ENCODE data around the gene TMEM18.

The TMEM18 gene

DNA sequence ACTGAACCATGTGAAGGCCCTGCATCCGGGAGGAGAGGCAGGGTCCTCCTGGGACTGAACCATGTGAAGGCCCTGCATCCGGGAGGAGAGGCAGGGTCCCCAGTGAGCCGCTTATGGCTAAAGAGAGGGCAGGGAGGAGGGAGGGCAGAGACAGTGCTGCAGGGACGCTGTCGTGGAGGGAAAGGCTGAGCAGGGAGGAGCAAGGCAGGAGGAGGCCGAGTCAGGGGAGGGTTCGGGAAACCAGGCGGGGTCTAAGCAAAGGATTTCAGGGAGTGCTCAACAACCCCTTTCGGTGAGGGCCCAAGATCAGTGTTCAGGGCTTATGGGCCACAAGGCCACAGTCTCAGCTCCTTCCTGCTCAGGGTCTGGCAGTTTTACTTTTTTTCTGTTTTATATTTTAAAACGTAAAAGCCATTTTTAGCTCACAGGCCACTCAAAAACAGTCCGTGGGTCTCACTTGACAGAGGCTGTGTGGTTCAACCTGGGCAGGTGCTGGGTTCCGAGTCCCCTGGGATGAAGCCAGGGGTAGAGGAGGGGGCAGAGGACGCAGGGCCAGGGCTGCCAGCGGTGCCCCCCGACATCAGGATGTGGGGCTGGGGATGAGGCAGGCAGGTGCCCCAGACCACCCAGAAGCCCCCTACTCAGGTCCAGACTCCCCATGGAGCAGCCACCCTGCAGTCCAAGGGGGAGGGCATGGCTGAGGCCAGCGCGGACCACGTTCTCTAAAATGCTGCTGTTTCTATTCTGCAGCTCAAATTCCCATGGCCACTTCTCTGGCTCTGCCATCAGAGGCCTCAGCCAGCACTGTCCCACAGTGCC, 5.2 kb downstream of the TMEM18 start:
- DNase-seq, result no peak

DNA sequence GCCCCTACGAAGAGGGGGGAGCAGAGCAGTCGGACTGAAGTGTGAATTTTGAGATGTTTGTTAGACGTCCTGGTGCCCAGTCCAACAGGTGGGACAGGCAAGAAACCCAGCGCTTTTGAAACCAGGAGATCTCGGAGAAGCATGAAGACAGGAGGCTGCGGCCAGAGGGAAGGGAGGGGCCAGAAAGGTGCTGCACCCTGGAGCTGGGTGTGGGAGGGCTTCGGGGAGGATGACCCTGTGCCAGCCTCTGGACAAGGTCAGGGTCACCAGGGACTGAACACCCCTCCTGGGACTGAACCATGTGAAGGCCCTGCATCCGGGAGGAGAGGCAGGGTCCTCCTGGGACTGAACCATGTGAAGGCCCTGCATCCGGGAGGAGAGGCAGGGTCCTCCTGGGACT, 6.1 kb downstream of the TMEM18 start:
- DNase-seq, result no peak

DNA sequence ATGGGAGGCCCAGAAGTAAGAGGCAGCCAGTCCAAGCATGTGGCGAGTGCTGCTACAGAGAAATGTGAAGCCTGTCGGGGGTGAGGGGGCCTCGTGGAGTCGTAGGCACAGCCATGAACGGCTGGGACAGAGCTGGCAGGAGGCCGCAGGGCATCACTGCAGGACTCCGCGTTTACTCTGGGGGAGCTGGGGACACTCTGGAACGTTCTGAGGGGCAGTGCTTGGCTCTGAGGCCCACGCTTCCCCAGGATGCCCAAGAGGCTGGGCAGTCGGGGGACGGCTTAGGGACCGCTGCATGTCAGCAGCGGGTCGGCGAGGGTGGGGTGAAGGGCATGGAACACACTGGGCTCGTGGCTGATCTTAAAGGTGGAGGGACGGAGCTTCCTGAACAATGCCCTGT, 6.6 kb downstream of the TMEM18 start:
- no peak for DNase-seq

DNA sequence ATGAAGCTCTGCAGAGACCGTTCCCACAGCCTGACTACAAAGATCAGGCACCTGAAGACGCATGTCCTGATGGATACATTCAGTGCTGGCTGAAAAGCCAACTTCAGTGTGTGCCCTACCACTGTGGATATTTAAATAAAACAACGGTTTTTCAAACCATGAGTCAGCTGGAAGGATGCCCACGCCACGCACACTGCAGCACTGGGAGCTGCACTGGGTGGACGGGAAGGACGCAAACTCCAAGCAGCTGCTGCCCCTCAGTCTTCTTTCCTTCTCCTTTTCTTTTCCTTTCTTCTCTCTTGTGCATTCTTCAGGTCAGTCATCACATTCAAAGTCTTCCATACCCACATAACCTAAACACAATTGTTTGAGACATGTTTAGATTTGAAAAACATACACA, 7.9 kb downstream of the TMEM18 start:
- DNase-seq, result no peak

DNA sequence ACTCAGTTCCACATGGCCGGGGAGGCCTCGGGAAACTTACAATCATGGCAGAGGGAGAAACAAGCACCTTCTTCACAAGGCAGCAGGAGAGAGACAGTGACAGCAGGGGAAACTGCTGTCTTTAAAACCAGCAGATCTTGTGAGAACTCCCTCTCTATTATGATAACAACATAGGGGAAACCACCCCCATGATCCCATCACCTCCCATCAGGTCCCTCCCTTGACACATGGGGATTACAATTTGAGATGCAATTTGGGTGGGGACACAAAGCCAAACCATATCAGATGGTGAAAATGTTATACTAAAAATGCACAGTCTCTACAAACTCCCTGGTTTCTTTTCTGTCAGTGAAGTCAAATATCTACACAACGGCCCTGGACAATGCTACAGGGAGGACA, 9.2 kb downstream of the TMEM18 start:
- no peak for DNase-seq

DNA sequence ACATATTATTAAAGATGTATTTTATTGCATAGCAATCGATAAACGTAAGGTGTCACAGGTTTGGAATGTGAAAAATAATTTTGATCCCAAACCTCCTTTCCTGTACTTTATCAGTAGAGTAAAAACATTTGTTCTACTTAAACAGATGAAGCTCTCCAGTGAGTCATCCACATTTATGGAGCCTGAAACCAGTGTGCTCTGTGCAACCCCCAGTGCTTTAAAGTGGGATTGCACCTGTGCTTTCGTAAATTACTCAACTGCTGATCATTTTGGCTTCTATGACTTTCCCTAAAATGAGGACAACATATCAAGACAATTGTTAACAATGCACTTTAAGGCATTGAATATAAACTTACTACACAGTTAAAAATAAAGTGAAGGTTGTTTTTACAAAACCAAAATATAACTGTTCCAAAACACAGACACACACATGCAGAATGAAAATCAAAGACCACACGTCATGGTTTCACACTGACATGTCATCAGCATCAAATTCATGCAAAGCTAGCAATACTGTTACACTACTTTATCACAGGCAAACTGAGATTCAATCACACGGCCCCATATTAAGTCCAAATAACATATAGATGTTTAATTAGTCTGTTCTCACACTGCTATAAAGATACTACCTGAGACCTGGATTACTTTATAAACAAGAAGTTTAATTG, 9.7 kb downstream of the TMEM18 start:
- no peak for DNase-seq

DNA sequence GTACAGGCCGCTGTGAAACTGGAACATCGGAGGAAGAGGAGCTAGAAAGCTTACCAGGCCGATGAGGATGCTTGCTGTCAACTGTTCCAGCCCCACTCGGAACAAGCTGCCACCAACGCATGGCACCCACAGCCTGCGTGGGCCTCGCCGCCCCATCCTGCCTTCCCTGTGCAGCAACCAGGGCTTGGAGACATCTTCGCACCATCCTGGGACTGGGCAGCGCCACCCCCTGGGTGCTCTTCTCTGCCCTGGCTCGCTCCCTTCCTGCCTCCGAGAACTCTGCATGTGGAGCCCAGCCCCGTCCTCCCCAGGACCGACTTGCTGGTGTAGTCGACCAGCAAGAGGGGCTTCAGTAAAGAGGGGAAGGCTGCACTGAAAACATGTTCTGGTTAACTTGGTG, 10.8 kb downstream of the TMEM18 start:
- no peak for DNase-seq

DNA sequence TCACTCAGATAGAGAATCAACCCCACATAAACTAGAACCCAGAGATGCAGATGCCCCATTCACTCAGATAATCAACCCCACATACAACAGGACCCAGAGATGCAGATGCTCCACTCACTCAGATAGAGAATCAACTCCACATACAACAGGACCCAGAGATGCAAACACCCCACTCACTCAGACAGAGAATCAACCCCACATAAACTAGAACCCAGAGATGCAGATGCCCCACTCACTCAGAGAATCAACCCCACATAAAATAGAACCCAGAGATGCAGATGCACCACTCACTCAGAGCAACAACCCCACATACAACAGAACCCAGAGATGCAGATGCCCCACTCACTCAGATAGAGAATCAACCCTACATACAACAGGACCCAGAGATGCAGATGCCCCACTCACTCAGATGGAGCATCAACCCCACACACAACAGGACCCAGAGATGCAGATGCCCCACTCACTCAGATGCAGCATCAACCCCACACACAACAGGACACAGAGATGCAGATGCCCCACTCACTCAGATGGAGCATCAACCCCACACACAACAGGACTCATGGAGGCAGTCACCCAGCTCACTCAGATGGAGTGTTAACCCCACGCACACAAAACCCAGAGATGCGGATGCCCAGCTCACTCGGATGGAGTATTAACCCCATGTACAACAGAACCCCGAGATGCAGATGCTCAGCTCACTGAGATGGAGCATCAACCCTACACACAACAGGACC, 11.7 kb downstream of the TMEM18 start:
- DNase-seq, result no peak

DNA sequence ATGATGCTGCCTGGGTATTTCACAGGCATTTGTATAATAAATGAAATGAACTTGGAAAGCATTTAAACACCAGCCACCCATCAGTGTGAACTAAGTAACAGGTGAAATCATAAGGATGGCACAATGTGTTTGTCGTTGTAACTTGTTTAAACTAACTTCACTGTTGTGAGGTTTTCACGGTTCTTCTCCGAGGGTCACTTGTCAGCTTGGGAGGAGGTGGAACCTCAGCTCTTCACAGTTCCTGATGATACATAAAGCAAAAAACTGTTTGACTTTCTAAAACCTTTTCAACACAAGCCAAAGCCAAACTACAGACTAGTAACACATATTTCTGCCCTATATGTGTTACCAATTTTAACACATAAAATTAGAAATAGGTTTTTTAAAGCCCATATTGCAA, 13.1 kb downstream of the TMEM18 start:
- DNase-seq, result no peak

DNA sequence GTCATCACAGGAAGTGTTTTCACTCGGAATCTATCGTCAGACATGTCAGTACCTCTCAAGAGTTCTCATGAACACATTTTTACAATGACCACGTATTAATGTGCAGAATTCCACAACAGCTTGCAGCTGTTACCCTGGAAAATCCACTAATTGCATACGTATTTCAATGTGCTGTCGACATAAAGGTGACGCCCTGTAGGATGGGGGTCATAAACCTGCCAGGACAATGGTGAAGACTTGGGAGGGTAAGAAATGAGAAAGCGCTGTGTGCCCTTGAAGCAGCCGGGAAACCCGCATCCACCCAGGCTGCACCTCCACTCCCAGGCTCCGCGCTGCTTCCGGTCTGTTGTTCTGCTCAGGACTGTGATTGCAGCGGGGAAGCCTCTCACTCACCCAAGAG, 14.0 kb downstream of the TMEM18 start:
- DNase-seq, result no peak

DNA sequence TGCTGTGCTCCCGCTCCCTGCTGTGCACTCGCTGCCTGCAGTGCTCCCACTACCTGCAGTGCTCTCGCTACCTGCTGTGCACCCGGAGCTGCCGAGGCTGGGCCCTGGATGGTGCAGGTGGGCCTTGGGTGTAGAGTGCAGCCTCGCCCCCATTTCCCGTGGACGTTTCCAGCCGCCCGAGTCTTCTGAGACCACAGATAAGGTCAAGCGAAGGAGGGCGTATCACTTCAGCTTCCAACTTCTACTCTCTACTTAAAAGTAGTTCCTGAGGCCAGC, 15.9 kb downstream of the TMEM18 start:
- DNase-seq, result no peak

DNA sequence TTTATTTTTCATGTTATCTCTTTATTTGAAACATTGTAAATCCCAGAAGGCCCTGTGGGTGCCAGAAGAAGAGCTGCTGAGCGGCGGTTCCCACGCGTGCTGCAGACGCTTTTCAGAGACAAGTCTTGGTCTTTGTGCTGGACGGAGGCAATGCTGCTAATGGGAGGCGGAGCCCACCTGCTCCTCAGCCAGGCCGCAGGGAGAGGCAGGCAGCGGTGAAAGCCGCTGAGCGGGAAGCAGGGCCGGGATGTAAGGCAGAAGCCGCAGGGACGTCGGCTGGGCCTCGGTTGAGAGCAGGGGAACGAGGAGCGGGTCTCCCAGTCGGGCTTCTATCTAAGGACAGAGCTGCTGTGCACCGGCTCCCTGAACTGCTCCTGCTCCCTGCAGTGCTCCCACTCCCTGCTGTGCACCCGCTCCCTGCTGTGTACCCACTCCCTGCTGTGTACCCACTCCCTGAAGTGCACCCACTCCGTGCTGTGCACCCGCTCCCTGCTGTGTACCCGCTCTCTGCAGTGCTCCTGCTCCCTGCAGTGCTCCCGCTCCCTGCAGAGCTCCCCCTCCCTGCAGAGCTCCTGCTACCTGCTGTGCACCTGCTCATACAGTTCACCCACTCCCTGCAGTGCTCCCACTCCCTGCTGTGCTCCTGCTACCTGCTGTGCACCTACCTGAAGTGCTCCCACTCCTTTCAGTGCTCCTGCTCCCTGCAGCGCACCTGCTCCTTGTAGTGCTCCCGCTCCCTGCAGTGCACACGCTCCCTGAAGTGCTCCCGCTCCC, 16.4 kb downstream of the TMEM18 start:
- no peak for DNase-seq

DNA sequence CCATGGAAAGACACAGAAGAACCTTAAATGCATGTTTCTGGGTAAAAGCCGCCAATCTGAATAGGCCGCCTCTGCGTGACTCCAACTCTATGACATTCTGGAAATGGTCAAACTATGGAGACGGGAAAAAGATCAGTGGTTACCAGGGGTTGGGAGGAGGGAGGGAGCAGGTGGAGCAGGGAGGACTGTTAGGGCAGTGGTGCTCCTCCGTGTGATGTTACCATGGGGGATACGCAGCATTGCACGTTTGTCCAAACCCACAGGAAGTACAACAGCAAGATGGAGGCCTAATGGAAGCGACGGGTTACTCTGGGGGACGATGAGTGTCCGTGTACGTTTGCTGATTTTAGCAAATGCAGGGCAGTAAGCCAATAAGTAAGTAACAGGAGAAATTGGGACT, 17.2 kb downstream of the TMEM18 start:
- DNase-seq, result no peak

DNA sequence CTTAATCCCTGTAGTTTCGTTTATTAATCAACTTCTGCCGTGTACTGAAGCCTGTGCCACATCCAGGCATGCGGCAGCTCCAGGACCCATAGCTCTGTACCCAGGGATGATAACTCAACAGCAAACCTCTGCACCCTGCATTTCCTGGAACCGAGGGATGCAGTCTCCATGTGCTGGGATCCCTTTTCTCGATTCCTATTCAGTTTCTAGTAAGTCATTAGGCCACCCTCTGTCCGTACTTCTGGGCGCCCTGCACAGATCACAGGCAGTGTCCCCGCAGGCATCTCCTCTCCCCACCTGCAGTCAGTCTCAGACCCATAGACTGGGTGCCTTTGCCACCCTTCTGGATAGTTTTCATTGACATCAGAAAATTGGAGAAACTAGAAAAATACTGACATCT, 18.8 kb downstream of the TMEM18 start:
- no peak for DNase-seq

DNA sequence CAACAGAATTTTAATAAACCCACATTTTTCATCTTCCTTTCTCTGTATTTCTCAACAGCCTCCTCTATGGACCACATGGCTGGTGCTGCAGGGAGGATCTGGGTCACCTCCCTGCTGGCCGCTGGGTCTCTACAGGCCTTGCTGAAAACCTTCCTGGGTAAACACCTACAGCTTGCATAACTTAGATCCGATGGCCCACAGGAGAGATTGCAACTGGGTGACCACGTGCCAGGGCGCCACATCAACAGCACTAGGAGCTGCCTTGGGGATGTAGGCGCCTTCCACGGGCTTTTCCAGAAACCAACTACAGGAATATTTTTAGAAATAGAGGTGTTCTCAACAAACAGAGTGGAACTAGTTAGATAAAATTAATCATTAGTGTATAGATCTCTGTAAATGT, 19.4 kb downstream of the TMEM18 start:
- DNase-seq, result no peak

DNA sequence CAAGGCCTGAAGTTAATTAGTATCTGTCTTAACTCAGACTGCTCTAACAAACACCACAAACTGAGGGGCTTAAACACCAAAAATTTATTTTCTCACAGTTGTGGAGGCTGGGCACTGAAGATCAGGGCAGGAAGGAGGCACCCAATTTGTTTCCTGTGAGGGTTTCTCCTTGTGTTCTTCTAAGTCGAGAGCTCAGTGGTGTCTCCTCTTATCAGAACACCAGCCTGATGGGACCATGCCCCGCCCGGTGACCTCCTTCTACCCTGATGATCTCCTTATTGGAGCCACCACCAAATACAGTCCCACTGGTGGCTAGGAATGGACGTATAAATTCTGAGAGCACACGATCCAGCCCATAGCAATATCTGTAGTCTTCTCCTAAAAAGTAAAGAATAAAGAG, 20.5 kb downstream of the TMEM18 start:
- no peak for DNase-seq

DNA sequence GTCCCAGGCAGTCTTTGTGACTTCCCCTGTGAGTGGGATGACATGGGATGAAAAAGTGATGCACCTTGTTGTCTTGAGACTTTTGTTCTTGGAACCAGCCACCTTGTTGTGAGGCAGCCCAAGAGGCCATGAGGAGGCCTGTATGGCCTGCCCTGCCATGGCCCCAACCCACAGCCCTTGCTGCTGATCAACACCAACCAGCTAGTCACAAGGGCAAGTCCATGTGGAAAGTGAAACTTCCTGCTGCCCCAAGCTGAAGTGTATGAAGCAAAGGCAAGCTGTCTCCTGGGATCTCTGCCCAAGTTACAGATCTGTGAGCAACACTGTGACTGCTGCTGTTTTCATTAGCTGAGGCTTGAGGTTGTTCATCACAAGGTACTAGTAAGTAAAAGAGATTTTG, 21.6 kb downstream of the TMEM18 start:
- no peak for DNase-seq

DNA sequence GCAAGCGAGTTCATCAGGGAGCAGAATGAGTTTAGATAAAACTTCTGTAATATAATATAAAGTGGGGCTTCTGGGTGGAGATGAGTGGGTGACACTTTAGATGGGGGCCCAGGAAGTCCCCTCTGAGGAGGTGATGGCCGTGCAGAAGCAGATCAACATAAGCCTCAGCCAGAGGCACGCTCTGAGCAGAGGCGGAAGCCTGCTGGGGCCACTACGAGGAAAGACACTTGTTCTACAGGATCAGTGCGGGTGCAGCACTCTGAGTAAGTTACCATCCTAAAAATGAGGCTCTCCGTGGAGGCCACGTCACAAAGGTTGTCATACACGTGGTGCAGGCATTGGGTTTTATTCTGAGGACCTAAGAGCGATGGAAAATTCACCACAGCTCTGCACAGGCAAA, 22.3 kb downstream of the TMEM18 start:
- no peak for DNase-seq

DNA sequence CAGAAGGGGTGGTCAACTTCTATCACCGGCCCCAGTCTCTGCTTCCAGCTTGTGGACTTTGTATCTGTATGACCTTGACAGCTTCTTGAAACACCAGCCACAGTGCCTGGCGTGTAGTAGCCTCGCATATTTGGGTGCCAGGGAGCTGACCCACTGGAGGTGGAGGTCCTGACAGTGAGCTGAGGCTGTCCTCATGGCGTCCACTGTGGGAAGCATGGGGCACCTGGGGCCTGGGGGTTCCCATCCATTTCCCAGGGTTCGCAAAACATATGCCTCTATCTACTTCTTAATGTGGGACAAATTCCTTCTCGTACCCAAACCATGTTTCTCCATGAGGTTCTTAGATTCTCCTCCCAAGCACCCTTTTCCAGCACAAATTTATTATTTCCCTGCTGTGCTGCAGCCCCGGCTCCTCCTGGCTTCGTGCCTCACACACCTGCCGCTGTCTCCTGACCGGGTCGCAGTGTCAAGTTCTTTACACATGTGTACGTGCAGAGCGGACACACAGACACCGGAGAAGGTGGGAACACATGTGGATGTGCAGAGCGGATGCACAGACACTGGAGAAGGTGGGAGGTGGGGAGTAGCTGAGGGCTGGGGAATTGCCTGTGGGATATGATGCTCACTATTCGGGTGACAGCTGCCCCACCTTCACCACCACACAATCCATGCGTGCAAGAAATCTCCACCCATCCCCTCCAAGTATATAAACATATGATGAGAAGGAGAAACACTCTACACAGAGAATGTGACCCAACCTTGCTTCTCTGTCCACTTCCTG, 23.4 kb downstream of the TMEM18 start:
- DNase-seq, result no peak

DNA sequence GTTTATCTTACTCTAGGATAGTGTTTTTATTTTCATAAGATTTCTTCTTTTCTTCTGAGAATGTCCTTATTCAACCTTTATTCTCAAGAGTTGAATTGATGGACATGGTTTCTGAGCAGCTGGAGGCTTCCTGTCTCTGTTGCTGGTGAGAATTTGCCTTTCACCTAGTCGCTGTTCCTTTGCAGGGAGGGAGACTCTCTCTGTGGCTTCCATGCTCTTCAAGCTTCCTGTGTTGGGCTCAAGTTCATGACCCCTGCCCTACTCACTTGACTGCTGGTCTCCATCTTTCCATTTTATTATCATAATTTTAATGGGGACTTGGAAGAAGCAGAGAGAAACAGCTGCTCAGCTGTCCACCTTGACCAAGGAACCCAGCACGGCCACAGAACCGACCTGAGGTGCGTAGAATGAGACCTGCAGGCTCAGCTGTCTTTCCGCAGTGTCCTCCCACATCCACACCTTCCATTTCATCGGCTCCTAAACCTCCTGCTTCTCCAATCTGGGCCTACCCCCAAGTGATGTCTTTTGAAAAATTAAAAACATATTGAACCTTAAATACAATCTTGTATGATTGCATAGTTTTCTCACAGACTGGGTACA, 24.2 kb downstream of the TMEM18 start:
- no peak for DNase-seq

DNA sequence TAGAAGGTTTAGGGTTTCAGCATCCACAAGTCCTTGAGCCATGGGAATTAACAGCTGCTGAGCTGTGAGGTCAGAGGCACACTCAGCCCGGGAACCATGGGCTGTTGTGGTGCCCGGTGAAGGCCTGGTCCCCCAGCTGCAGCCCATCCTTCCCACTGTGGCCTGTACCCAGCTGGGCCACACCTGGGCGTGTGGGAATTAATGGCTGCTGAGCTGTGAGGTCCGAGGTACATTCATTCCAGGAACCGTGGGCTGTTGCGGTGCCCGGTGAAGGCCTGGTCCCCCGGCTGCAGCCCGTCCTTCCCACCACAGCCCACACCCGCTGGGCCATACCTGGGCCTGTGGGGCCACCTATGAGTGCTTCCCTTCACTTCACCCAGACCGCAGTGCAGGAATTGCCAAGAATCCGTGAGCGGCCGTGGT, 25.2 kb downstream of the TMEM18 start:
- no peak for DNase-seq

All from NCI-H1105 (cell line).